C1 segment of cervical spinal cord (tissue), 14 donors: ENCODE results near the gene TNFRSF9.

Experiments used
- DNase-seq, 14 donors: peaks; one replicate each; lab custom pipeline; 2025; lab: John Stamatoyannopoulos, UW

Gene TNFRSF9

GRCh38 chr1:7878027-7878426 is 62.6 kb downstream of the TNFRSF9 start:
- DNase-seq = no peak

- no peak for DNase-seq
Measured at GRCh38 chr1:7873801-7874795, 66.5 kb downstream of the TNFRSF9 start.

- no peak for DNase-seq
Measured at GRCh38 chr1:7871136-7871535, 69.5 kb downstream of the TNFRSF9 start.

- no peak for DNase-seq
Measured at GRCh38 chr1:7869136-7869920, 71.3 kb downstream of the TNFRSF9 start.

- no peak for DNase-seq
Measured at GRCh38 chr1:7868070-7868780, 72.4 kb downstream of the TNFRSF9 start.

- no peak for DNase-seq
Measured at GRCh38 chr1:7865978-7866377, 74.7 kb downstream of the TNFRSF9 start.
